Cerebellar cortex (tissue), 1 donor: ENCODE measurements around the gene EXOC2.

Source experiments
- DNase-seq: peaks from one replicate; pipeline ENCODE4 v3.0.0-alpha.2; 2015; ENCODE audit warnings: low spot score

Gene EXOC2

DNA sequence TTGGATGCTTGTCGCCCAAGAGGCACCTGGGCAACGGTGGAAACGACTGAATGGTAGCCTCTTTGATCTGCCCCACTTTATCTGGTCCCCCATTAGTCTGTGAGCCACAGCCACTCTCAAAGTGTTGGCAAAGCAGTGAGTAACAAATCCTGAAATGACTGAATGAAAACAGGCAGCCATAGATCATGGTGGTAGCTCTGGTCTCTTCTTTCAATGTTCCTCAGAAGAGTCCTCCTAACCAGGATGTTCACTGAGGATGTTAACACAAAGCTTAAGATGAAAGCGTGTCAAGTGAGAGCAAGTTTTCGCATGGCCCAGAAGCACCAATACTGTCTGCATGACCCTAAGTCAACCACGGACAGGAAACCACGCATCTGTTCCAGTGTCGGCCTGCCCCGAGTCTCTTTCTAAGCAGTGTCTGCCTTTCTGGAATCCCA lies 194.1 kb downstream of the EXOC2 start:
- DNase-seq = no peak

- no peak for DNase-seq
Observed at GRCh38 chr6:497258-497657, 195.7 kb downstream of the EXOC2 start.

DNA sequence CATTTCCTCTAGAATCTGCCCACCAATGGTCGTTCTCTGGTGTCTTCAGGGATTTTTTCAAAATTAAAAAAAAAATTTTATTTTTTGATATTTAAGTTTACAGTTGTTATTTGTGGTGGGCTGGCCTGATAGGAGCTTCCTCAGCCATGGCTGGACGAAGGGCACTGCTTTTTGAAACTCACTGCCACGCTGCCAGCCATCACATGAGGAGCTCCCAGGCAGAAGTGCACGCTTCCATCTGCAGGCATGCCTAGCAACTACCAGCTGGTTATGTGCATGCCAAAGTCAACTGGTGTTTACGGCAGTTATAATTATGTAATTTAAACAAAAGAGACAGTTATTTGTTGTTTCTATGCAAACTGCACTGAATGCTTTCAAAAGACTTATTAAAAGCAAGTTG lies 196.3 kb downstream of the EXOC2 start:
- no peak for DNase-seq

GRCh38 chr6:494394-494793 lies 198.5 kb downstream of the EXOC2 start:
- no peak for DNase-seq

- no peak for DNase-seq
Observed at GRCh38 chr6:493840-494239, 199.1 kb downstream of the EXOC2 start.

GRCh38 chr6:492816-493414 lies 200.0 kb downstream of the EXOC2 start:
- DNase-seq = no peak

DNA sequence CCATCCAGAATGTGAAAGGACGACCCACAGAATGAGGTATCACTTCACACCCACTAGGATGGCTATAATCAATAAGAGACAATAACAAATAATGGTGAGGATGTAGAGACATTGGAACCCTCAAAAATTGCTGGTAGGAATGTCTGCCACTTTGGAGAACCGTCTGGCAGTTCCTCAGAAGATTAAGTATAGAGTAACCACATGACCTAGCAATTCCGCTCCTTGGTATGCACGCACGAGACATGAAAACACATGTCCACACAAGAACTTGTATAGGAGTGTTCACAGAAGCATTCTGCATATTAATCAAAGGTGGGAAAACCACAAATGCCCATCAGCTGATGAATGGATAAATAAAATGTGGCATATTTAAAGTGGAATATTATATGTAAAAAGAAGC lies 200.8 kb downstream of the EXOC2 start:
- DNase-seq = no peak

DNA sequence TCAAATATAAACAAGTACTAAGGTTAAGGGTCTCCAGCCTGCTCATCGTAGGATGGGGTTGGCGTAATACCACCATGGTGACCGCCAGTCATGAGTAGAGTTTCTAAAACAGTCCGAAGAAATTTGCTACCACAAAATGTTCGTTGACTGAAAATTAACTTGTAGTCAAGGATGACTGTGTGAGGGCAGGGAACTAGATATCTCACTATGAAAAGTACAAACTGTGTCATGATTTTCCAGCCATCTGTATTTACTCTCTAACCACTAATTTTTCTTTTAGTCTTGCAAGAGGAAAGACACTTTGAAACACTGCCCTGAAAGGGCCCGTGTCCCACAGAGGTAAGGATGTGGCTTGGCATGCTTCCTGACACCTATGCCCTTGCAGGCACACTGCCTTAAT lies 201.7 kb downstream of the EXOC2 start:
- no peak for DNase-seq

GRCh38 chr6:490251-491037 lies 202.5 kb downstream of the EXOC2 start:
- no peak for DNase-seq

DNA sequence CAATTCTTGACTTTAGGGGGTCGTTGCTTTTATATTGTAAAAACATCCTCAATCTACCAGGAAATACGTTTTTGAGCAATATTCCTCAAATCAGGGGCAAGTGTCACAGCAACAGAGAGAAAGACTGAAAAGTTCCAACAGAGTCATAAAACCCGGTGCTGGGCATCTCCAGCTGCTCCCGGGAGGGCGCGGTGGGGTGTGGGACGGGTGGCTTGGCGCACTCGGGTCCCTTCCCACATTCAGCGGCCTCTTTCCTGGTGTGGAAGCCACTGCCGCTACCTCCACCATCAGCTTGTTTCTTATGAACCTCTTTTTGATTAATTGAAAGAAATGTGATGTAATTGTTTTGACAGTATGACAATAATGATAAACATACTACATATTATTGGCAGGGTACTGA lies 203.2 kb downstream of the EXOC2 start:
- no peak for DNase-seq

GRCh38 chr6:489001-489400 lies 203.9 kb downstream of the EXOC2 start:
- DNase-seq = no peak

- no peak for DNase-seq
Observed at GRCh38 chr6:487956-488355, 205.0 kb downstream of the EXOC2 start.

GRCh38 chr6:485655-486170 lies 207.2 kb downstream of the EXOC2 start:
- DNase-seq = no peak

- DNase-seq = no peak
Observed at GRCh38 chr6:484746-485145, 208.2 kb downstream of the EXOC2 start.

GRCh38 chr6:484086-484745 lies 208.7 kb downstream of the EXOC2 start:
- no peak for DNase-seq

DNA sequence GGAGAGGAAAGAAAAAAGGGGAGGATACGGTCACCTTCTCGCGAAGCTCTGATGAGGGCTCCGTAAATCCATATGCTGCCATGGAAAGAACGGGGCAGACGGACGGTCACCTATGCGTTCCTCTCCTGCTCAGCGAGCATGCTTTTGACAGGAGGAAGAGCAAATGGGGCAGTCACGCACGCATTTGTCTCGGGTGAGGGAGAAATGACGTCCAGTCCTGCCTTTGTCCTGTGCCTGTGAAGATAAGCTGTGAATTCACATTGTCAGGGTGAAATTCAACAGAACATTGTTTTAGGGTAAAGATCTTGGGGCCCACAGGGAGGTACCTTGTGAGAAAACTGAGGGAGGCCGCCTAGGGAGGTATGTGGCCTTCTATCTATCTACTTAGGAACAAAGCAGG lies 217.6 kb downstream of the EXOC2 start:
- DNase-seq = no peak

DNA sequence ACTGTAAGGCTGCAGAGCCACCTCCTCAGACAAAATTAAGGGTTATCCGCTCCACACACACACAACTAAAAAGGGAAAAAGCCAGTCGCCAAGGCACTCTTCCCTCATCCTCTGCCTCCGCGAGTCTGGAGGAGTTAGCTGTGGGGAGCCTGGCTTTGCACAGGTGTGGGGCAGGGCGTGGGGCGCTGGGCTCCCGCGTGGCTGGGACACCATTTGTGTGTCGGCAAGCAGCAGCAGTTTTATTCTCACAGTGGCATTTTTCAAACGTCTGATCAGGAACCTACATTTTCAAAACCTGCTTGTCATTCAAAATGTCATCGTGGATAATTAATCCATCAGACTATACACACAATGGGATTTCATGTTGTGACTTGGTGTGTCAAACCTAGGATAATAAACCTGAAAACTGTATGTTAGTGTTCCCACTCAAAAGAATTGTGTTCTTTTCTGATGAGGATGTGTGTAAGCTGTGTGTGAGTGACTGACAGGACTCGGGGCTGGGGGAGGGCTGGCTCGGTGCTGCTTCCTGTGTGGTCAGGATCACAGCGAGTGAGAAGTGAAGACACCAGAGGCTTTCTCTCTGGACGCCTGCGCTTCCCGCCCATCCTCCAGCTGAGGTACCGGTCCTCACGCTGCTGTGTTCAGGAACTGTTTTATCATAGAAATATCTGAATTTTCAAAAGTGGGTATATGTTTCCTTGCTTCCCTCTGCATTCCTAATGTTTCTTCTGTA lies 218.3 kb downstream of the EXOC2 start:
- DNase-seq = no peak

DNA sequence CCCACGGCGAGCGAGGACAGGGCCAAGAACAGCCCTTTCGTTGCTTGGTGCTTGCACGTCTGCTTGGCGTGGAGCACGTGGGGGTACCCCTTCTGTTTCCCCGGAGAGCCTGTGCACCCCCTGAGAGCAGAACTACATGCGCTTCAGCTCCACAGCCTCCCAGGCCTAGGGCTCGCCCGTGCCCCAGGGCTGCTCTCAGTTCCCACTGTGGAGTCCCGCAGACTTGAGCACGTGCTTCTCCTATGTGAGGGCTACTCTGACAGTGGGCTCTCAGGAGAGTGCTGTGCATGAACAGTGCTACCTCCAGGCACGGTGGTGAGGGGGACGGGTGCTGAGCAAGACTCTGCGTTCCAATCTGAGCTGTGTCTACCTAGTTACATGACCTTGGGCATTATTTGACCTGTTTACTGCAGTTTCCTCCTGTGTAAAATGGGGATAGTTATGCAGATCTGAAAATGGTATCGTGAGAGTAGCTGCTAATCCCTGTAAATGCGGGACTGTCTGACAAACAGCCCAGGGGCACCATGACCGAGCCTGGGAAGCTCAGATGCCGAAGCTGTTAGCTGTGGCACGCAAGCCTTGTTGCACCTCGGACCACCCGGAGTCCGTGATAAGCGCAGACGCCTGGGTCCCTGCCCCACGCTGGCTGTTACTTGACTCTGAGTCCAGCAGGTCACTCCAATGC lies 219.0 kb downstream of the EXOC2 start:
- no peak for DNase-seq

DNA sequence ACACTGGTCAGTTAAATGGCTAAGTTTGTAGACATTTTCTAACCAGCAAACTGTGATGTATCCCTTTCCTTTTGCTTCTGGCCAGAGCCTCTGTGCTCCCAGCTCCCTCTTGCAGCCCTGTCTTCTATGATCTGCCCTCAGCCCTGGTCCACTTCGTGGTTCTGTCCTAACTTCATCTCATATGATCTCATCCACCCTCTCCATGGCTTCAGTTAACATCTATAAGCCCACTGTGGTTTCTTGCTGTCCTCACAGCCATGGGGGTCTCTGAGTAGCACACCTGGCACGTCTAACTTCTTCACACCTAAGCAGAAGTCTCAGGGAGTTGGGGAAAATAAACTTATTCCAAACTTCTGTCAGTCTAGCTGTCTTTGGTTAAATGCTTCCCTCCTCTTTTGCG lies 219.6 kb downstream of the EXOC2 start:
- DNase-seq = no peak

DNA sequence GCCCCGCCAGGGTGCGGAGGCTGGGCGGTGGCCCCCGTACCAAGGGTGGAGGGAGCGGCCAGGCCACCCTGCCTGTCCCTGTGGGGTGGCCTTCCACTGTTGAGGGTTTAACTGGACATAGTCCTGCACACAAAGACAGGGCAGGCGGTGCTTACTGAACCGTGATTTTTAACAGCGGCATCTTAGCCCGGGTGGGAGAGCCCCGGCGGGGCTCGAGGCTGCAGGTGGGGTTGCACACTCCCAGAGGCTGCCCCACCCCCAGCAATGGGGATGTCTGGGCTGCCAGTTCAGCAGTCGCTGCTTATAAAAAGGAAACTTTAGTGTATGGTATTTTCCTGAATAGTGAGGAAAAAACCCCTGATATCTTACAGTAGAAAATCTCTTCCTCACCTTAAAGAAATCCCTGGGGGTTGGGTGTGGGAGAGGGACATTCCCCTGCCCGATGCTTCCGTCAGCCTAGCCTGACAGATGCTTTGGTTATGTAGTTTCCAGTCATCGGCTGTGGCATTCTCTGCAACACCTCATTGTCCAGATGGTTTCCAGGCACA lies 222.0 kb downstream of the EXOC2 start:
- no peak for DNase-seq
